Right forelimb (tissue), 1 donor: Measurements from ENCODE around the gene WWOX.
A peak's percentile ranks its signal among the peaks of the same experiment; 100 is the strongest.
"Not testable (repeated sequence)": the region's sequence is repeated elsewhere in the genome, so short reads cannot be mapped to it uniquely, and the experiment has no call there.

Source experiments
- DNase-seq: peaks from one replicate; pipeline ENCODE4 v3.0.0-alpha.2; 2018

WWOX gene

DNA sequence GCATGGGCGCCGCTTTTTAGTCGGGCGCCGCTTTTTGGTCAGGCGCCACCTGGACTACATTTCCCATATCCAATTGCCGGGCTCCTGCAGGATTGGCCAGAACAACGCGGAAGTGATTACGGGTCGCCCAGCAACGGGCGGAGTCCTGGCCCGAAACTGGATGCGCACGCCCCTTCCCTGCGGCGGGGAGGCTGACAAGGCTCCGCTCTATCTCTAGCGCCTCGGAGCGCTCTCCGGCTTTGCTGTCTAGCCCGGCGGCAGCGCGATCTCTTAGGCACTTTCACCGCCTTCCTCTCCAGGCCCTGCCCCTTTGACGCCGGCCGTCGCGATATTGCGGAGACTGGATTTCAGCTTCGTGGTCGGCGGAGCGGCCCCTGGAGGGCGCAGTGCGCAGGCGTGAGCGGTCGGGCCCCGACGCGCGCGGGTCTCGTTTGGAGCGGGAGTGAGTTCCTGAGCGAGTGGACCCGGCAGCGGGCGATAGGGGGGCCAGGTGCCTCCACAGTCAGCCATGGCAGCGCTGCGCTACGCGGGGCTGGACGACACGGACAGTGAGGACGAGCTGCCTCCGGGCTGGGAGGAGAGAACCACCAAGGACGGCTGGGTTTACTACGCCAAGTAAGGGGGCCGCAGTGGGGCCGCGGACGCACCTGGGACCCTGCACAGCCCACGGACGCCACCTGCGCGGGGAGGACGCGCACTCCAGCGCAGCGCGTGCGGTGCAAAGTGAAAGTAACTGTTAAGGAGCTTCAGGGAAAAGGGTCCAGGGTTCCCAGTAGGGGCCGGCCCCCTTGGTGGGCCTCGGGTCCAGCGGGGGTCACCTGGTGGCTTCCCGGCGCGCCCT is at the start of gene WWOX:
Gene WWOX, plus strand, starts transcription at position 384 of the 841 bp plus-strand sequence.
- DNase-seq = peak; percentile 97

DNA sequence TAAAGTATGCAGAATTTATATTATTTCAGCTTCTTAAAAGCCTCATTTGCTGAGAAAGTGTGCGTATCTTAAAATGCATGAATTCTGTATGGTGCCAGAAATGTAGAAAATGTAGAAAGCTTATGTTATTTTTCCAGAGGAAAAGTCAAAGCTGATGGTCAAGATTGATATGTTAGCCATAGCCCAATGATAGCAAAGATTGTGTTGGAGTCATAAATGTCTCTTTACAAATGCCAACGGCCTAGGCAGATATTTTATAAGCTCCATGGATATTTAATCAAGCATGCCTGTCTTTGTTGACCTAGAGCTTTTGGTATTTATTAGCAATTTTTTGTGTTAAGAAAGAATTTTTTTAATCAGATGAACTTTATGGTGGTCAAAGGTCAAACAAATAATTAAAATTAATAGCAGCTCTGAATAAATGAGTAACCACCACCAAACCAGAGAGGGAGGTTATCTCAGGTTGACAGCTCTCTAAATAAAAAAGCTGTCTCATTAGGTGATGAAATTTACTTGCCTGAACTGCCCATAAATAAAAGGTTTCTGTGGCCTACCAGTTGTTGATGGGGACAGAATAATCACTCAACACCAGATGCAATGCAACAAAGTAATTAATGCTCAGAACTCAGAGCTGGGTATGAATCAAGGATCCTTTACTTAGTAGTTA is 48.6 kb upstream of the WWOX start:
- DNase-seq = no peak

DNA sequence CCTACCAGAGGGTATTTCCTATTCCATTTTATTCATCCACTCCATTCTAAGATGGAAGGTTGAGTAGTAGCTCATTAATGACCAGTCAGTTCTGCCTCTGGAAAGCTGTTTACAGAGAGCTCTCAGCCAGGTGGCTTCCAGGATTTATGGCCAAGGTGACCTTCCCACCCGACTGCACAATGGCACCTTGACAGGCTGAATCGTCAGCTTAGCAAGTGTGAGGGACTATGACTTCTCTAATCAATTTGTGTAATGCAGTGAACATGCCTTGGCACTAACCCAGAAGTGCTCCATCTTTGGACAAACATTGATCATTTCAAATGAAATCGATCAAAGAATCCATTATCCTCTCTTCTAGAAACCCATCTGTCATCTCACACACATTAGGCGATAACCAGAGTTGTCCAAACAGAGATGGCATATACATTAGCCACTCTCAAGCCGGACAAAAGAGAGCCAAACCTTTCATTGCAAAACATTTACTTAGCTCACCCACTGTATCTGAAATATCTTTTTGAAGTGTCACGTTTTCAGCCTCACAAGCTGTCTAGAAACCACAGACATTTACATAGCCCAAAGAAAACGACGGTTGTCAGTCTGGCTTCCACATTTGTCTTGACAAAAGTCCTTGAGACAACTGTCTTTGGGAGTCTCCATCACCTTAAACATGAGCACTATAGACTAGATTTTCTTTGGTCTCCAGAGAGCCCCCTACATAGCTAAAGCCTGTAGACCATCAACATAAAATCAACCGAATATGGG is 41.5 kb upstream of the WWOX start:
- no peak for DNase-seq

DNA sequence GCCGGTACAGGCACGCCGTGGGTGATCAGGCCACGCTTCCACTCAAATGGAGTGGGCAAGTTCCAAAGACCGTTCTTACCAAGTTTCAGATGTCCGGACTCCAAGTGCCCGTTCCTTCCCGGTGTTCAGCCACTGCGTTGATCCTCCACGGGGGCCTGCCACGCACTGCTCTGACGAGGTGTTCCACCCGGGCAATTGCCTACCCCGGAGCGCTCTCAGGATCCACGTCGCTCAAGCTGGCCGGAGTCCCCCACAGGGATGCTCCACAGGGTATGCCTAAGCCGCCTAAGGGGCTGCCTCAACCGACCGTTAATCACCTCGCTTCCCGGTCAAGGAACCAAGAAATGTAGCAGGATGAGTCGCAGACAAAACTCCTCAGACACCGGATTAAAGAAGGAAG is 39.6 kb upstream of the WWOX start:
- not testable (repeated sequence) for DNase-seq

DNA sequence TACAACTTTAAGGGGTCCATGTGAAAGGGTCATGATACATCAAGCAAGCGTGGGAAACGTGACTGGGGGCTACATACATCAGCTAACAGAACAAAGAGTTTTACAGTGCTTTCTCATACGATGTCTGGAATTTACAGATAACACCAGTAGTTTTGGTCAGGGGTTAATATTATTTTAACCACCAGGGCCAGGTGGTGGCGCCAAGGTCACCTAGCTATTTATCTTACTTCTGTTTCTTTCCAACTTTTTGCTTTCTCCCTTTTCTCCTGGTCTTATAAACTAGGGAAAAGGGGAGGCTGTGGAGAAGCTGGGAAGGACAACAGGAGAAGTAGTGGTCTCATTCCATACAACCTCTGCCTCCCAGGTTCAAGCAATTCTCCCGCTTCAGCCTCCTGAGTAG is 39.2 kb upstream of the WWOX start:
- DNase-seq = no peak

DNA sequence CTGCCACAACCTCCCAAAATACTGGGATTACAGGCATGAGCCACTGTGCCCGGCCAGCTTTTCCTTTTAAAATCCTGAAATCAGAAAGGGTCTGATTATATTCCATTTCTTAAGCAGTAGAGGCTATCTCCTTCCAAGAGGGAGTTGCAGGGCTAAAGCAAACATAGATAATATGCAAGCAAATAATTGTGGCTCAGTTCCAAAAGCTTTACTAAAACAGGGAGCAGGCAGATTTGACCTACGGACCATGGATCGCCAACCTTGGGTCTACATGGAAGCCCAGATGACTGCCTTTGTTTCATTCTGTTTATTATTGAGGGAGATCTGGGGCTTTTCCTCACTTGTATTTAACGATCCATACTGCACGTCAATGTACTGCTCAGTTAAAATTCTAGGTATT is 38.6 kb upstream of the WWOX start:
- no peak for DNase-seq

DNA sequence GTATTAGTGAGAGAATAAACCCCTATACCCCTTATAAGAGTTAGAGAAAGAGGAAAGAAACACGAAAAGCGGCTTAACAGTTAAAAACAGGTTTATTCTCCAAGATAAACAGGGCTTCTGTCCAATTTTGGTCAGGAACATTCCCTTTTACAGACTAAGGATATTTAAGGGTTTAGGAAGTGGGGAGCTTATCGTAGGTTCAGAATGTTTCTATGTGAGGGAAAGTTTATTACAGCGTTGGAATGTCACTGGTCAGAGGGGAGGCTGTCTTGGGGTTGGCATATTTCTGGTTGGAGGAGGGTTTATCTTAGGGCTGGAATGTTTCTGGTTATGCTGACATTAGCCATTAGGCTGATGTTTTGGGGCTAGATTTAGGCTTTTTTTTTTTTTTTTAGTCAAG is 34.1 kb upstream of the WWOX start:
- DNase-seq = no peak

DNA sequence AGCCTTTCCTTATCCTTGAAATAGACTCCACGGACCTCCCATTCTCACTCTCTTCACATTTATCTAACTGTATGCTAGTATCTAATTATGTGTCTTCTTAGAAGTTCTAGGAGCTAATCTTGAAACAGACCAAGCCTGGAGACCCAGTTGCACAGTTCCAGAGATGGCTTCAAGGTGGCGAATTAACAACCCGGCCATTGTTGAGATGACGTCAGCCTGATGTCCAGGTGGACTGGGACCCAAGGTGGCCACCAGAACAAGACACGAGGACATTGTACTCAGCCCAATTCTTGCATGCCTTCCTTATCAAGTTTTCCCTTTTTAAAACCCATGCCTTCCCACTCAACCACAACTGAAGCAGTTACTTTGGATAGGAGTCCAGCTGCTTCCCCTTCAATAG is 29.5 kb upstream of the WWOX start:
- DNase-seq = no peak

DNA sequence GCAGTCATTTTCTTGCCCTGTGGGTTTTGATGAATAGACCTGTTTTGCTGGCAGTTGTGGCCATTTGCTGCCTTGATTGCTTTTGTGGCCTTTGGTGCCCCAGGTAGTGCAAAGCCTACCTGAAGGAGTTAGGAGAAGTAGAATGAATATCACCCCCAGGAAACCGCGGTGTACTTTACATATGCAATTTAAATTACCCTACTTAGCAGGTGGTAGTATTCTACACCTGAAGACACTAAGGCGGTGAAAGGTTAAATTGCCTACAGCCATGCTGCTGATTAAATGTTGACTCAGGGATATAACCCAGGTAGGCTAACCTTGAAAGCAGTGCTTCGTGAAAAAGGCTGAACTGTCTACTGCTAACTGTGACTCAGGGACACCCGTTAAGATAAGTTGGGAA is 27.2 kb upstream of the WWOX start:
- no peak for DNase-seq

DNA sequence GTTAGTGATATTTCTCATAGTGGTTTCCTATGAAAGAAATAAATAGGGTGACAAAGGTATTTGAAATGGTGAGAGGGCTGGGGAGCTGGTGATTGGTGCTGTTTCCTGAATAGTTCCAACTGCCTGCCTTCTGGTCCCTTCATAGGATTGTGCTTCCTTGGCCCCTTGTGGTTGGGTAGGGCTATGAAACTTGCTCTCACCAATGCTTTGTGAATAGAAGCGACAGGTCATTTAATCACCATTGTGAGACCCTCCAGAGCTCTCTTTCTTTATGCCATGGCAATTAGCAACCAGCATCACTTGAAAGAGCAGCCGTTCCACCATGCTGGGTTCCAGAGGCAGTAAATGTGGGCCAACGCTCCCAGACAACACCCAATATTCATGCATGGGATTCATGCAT is 23.7 kb upstream of the WWOX start:
- no peak for DNase-seq

DNA sequence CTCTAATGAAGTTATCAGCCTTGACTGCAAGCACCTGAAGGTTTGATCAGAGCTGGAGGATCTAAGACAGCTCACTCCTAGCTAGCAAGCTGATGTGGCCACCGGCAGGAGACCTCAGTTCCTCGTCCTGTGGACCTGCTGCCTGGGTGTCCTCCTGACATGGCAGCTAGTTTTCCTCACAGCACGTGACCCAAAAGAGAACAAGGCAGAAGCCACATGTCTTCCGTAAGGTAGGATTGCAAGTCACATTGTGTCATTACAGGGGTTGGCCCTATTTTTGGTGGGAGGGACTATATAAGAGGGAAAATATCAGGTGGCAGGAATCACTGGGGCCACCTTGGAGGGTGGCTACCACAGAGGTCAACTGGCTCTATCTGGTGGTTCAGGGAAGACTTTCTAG is 18.1 kb upstream of the WWOX start:
- DNase-seq = no peak

DNA sequence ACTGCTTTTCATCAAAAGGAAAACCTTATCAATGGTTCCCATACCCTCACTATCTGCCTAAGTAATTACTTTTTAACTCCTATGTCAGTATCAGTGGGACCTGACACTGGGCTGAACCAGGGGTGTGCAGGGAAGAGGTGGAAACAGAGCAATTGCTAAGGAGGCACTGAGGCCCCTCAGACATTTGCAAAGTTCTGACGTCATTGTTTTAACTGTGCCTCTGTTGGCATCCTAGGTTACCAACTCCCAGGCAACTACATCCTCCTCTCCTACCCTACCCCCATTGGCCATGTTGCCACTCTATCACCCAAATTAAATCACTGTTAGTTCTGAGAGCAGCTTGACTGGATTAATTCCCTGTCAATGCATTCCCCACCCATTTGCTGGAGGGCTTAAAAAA is 8.0 kb upstream of the WWOX start:
- no peak for DNase-seq

DNA sequence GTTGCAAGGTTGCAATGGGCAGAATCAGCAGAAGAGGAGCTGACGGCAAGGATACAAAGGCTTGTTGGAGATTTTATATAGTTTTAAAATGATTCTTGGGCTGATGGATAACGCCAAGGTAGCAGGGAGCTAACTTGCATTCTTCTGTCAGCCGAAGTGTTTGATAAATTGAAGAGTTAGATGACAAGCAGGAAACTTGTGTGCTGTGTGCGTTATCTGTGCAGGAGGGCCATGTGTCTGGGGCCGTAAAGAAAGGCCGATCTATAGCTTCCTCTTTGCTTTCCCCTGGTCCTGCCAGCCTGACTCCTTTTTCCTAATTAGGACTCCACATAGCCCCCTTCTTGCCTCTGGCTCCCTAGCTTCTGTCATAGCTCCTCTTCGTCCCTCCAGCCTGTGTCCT is 6.7 kb upstream of the WWOX start:
- DNase-seq = no peak

DNA sequence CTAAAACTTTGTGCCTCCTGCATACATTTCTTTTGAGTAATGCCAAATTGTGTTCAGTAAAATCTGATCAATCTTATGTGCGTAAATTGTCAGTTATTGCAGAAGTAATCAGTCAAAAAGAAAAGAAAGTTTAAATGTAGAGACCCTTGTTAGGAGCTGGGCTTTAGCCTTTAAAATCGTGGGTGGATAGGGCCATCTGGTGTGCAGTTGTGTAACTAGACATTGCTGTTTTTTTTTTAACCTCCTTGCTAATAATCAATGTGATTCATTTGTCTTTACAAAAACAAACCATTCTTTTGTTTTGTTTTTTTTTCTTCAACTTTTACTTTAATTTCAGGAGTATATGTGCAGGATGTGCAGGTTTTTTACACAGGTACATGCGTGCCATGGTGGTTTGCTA is 5.3 kb upstream of the WWOX start:
- DNase-seq = no peak

DNA sequence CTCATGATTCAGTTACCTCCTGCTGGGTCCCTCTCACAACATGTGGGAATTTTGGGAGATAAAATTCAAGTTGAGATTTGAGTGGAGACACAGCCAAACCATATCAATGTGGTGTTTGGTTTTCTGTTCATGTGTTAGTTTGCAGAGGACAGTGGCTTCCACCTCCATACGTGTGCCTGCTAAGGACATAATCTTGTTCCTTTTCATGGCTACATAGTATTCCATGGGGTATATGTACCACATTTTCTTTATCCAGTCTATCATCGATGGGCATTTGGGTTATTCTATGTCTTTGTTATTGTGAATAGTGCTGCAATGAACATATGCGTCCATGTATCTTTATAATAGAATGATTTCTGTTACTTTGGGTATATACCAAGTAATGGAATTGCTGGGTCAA is 4.5 kb upstream of the WWOX start:
- DNase-seq = no peak

DNA sequence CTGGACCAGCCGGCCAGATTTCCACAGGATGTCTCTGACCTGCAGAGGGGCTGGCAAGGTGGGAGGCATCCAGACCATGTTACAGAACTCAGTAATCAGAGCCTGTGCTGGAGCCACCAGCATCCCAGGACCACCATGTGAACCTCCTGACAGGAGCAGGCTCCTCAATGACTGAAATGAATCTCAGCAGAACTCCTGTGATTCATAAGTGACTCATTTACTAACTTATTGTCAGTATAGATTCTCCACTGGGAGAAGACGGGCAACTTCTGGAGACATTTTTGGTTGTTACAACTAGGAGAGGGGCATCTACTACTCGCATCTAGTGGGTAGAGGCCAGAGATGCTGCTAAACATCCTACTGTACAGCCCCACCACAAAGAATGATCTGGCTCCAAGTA is 3.1 kb upstream of the WWOX start:
- DNase-seq = no peak

DNA sequence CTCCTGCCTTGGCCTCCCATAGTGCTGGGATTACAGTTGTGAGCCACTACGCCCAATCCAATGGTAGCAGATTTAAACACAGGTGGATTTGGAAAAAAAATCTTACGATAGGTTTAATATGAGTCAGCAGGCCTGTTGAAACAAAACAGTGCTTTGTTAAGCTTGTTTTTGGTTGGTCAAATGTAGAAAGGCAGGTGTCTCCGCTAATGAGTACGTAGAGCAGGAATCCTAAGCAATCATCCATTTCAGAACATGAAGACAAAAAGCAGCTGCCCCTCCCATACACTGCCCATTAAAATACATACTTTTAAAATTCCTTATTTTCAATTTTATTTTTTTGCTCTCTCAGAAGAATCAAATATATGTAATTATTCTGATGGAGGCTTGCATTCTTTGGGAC is 1.9 kb upstream of the WWOX start:
- DNase-seq = no peak

DNA sequence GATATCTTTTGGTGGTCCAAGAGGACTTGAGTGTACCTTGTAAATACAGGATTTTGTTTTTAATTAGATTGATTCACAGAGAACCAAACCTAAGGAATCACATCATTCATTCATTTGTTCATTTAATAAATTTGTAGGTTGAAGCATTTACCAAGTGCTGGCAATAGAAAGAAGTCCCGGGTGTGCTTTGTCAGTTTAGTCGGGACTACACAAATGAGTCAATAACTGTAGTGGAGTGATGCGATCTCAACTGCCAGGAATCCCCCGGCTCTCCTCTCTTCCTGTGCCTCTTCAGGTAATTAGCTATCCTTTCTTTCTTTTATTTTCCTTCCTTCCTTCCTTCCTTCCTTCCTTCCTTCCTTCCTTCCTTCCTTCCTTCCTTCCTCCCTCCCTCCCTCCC is 1.4 kb upstream of the WWOX start:
- DNase-seq = no peak

DNA sequence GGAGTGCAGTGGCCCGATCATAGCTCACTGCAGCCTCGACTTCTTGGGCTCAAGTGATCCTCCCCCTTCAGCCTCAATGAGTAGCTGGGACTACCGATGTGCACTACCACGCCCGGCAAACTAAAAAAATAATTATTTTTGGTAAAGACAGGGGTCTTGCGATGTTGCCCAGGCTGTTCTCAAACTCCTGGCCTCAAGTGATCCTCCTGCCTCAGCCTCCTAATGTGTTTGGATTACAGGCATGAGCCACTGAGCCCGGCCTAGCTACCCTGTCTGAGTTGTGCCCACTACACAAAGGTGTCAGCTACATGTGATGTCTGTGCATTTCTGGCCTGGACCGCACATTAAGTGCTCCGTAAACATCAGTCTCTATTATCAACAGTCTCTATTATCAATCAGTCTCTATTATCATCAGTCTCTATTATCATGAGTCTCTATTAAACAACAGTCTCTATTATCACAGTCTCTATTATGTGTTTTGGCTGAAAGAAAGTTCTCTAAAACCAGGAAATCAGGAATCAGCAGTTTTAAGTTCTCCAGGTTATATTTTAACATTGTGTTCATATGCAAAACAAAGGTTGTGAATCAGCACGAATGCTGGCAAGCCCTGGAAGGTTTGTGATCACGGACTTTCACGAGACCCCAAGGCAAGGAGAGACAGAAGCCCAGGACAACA is 721 bp upstream of the WWOX start:
- no peak for DNase-seq

DNA sequence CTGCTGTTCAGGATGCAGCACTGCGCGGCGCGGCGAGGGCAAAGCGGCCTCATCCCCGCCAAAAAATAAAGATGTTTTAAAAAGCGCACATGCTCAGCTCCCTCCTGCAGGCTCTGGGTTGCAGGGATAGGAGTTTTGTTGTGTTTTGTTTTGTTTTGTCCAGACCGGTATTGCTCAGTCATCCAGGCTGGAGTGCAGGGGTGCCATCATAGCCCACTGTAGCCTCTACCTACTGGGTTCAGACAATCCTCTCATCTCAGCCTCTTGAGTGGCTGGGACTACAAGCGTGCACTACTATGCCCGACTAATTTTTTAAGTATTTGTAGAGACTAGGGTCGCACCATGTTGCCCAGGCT is 636 bp downstream of the WWOX start:
- no peak for DNase-seq

DNA sequence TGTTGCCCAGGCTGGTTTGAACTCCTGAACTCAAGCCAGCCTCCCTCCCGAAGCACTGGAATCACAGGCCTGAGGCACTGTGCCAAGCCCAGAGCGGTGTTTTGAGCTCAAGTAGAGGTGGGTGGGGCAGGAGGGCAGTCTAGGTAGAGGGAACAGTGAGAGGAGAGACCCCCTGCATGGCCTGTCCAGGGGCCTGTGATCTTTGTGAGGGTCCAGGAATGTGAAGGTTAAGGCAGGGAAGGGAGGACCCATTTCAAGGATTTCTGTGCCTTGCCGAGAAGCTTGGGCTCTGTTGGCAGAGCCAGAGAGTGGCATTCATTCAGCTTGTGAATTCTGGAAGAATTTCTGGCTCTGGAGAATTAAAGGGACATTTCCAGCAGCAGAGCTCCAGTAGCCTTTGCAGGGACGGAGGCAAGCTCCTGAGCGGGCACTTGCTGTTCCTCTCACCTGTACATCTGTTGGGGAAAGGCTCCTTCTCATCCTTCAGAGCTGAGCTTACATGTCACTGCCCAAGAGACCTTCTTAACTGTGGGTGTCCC is 2.7 kb downstream of the WWOX start:
- DNase-seq = no peak

DNA sequence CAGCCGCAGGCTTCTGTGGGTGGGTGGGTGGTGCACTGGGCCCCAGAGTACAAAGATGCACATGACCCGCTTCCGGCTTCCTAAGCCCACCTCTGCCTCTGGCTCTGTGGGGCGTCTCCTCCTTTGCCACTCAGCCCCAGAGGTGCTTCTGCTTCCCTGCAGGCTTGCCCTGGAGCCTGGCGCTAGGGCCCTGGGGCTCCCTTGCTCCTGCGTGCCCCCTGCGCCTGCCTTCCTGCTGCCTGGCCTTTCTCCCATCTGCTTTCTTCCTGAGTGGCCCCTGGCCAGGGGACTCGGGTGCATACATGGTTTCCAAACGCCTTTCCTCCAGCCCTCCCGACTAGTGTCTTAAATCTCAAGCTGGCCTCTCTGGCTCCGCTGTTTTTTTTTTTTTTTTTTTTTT is 3.4 kb downstream of the WWOX start:
- DNase-seq = no peak

DNA sequence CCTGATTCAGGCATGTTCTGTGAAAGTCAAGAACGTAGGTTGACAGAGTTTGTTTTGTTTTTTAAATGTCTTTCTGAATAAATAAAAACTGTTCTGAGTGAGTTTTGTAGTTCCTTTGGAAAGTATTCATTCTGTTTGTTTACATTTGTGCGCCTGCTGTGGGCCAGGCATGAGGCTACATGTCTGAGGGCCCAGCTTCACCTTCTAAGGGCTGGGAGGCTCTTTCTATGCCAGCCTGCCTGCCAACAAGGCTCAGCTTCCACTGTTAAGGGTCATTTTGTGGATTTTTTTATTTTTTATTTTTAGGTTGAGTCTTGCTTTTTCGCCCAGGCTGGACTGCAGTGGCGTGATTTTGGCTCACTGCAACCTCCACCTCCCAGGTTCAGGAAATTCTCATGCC is 6.1 kb downstream of the WWOX start:
- DNase-seq = no peak
